HG03378 (cell line): ENCODE measurements around the gene GUCY1A1.
A peak's percentile ranks its signal among the peaks of the same experiment; 100 is the strongest.
"Not testable (repeated sequence)": the region's sequence is repeated elsewhere in the genome, so short reads cannot be mapped to it uniquely, and the experiment has no call there.

ENCODE experiments used
- ATAC-seq: cut with Tn5 transposase; IDR thresholded peaks from one replicate; pipeline ENCODE4 v1.9.1; 2021; ENCODE audit warnings: mild to moderate bottlenecking, moderate library complexity; ENCODE audit not compliant: unreplicated experiment

The GUCY1A1 gene, protein sequence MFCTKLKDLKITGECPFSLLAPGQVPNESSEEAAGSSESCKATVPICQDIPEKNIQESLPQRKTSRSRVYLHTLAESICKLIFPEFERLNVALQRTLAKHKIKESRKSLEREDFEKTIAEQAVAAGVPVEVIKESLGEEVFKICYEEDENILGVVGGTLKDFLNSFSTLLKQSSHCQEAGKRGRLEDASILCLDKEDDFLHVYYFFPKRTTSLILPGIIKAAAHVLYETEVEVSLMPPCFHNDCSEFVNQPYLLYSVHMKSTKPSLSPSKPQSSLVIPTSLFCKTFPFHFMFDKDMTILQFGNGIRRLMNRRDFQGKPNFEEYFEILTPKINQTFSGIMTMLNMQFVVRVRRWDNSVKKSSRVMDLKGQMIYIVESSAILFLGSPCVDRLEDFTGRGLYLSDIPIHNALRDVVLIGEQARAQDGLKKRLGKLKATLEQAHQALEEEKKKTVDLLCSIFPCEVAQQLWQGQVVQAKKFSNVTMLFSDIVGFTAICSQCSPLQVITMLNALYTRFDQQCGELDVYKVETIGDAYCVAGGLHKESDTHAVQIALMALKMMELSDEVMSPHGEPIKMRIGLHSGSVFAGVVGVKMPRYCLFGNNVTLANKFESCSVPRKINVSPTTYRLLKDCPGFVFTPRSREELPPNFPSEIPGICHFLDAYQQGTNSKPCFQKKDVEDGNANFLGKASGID

DNA sequence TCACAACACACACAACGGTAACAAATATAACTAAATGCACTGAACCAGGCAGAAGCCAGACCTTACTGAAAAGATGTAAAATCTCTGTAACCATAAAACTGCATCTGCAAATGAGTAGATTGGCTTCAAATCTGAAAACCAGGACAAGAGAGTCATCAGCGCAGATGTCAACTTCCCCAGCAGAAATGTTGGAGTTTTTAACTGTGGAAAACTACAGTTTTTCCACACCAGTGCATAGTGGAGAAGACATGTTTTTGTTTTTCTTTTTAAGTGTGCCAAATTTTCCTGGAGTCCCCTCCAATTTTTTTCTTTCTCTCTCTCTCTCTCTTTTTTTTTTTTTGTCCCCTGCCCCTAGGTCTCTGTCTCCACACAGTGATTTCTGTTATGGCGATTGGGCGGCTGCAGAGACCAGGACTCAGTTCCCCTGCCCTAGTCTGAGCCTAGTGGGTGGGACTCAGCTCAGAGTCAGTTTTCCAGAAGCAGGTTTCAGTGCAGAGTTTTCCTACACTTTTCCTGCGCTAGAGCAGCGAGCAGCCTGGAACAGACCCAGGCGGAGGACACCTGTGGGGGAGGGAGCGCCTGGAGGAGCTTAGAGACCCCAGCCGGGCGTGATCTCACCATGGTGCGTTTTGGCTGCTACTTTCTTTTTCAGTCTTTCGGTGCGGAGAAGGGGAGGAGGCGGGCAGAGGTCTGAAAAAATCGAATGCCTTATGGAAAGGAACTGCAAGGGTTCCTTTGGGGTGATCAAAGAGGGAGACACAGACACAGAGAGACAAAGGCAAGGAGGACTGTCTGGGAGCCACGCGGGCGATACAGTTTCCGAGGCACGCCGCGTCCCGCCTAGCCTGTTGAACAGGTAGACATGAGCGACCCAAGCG is at the start of gene GUCY1A1:
Gene GUCY1A1 (plus strand): TSS at position 505 of the 878 bp plus-strand sequence. CDS start 30,020 bp downstream, outside the sequence.
- ATAC-seq, result peak; percentile 27

DNA sequence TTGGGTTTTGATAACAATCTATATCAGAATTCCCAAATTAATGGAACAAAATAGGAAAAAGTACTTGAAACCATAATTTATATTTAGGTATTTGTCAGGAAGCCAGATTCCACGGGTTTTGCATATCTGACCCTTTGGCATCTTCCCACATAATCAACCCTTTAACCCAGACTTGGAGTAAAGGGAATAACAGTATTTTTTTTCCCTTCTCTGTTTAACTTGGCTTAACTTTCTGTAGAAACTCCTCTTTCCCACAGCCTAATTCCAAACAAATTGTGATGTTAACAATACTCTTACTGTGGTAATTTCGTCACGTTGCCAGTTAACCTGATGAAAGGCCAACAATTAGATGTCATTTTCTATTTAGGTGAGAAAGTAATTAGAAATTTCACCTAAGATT is 49.4 kb upstream of the GUCY1A1 start:
- no peak for ATAC-seq

DNA sequence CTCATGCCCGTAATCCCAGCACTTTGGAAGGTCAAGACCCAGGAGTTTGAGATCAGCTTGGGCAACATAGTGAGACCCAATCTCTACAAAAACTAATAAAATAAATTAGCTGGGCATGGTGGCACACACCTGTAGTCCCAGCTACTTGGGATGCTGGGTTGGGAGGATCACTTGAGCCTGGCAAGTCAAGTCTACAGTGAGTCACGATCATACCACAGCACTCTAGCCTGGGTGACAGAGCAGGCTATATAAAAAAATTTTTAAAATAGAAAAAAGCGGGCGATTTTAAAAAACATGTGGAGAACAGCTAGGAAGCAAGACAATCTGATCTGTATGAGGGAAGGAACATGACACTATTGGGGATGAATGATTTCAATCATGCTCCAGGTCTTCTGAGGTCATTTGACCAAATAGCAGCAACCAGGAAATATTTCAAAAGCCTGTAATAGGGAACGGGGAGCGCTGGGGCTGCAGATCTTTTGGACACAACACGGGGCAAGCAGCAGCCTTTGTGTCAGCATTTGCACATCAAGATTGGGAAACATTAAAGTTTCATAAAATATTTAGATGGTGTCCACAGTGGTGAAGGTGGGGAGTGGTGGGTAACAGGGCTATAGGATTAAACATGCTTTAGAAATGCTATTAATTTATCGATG is 48.3 kb upstream of the GUCY1A1 start:
- ATAC-seq, result no peak

DNA sequence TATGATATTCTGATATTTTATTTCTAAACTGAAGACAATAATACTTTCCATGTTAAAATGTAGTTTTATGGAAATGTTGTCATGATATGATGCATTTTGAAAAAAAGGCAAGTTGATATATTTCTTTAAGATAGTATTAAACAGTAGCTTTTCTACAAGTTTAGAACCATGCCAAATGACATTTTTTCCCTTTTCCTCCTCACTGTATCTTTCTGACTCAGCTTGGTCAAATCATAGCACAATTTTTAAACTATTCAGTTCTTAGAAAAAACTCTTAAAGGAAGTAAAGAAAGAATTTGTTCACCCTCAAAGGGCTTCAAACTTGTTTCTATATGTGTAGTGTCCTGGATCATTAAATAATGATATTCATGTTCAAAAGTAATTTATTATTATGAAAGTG is 46.0 kb upstream of the GUCY1A1 start:
- ATAC-seq, result no peak

DNA sequence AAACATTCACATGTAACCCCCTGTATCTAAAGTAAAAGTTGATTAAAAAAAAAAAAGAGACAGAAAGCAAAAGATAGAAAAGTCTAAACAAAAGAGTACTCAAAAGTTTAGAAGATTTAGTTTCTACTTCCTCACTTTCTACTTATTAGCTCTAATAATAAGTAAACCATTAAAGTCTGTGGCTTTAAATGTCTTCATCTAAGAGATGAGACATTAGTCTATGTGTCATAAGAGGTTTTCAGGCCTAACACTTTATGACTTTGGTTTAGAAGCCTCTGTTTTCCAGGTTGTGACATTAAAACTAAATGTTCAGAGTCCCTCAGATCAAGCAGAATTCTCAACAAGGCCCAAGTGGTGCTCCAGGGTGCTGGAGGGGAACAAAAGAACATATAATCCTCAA is 42.2 kb upstream of the GUCY1A1 start:
- peak; percentile 99 for ATAC-seq

DNA sequence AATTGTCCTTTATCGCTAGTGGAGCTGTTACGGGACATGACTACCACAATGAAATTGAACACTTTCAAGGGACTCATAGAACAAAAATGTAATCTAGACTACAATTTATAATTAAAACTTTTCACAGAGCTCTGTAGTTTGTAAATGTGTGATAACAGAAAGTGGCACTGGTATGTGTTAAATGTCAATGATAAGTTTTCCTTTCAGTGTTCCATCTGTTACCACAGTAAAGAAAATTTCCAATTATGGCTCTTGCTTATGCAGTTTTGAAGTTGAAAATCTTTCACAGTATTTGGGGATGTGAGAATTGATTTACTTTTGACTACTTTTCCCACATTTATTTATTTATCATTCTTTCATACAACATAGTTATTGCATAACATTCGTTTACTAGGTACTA is 40.1 kb upstream of the GUCY1A1 start:
- no peak for ATAC-seq

DNA sequence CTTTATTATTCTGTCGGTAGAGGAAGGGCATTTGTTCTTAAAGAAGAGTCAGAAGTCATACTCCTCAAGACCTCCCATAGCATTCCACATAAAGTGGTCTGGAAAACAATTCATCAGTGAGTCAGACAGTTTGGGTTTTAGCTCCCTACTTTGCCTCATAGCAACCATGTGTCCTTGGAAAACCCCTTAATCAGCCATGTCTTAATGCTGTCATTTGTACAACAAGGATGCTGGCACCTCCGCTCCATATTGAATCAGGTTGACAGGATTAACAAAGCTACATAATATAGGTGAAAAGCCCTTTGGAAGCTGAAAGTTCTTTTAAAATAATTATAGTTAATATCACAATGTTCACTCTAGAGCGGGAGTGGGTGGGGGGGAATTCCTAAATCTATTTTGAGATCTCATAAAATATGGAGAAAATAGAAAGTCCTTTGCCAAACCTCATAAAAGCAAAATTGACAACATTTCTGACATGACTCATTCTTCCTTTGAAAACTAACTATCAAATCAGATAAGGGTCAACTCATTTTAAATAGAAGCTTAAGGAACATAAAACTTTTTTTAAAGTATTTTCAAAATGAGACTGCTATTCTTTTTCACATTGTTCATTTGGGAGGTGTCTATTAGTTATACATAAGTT is 37.3 kb upstream of the GUCY1A1 start:
- ATAC-seq, result no peak

DNA sequence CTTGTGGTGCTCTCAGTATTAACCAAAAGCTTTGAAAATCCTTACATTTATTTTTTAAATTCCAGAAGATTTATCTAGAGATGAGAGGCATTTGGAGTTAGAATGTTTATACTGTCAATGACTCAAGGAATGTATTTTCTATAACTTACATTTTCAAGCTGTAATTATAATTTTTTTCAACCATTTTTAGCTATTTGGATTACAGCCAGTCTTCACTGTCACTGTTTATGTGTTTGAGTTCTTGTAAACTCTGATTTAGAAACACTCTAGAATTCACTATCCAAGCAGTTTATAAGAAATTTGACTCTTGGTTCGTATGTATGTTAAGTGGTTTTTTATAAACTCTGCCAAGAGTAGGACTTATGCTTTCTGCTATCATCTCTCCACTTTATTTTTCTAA is 36.7 kb upstream of the GUCY1A1 start:
- no peak for ATAC-seq

DNA sequence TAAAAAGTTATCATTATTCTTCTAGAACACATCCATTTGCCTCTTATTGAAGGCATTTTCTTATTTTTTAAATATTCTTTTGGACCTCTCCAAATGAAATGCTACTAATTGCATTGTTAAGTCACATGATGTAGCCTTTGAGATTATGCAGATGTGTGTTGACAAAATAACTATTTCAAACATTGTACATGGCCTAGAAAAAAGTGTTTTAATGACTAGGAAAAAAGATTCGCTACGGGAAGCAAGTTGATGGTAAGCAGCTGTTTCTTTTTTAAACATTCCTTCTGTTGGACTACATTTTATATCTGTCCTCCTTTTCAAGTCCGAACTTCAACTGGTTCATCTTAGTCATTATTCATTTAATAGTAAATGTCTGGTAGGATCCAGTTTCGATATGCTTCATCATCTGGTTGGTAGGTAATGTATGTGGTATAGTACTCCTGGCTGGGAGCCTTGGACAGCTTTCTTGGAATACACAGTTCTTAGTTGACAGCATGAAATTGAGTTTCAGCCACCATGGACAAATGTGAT is 34.3 kb upstream of the GUCY1A1 start:
- ATAC-seq, result no peak

DNA sequence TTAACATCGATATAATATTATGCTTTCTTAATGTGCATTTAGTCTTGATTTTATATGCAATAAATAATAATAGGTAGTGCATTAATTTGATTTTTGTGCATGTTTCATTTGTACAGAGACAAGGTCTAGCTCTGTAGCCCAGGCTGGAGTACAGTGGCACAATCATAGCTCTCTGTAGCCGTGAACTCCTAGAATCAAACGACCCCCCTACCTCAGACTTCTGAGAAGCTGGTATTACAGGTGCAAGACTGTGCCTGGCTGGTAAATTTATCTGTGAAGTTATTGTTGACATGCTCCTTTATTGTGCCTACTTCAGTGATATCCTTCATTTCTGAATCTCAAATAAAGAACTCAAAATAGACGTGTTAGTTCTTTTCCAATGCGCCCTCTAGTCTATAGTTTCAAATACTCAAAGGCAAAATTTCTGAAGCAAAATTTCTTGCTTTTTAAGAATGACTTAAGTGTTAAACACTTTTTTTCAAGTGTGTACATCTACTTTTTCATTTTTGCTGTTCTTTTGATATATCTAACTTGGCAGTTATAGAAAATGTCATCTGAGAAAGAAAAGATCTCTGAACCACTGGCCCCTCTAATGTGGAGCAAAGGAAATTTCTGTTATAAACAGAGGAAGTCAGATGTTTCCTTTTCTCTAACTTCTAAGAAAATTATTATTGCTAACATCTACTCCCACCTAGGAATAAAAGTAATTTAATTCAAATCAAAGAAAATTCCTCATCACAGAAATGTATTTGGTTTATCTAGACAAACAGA is 28.3 kb upstream of the GUCY1A1 start:
- ATAC-seq, result no peak

DNA sequence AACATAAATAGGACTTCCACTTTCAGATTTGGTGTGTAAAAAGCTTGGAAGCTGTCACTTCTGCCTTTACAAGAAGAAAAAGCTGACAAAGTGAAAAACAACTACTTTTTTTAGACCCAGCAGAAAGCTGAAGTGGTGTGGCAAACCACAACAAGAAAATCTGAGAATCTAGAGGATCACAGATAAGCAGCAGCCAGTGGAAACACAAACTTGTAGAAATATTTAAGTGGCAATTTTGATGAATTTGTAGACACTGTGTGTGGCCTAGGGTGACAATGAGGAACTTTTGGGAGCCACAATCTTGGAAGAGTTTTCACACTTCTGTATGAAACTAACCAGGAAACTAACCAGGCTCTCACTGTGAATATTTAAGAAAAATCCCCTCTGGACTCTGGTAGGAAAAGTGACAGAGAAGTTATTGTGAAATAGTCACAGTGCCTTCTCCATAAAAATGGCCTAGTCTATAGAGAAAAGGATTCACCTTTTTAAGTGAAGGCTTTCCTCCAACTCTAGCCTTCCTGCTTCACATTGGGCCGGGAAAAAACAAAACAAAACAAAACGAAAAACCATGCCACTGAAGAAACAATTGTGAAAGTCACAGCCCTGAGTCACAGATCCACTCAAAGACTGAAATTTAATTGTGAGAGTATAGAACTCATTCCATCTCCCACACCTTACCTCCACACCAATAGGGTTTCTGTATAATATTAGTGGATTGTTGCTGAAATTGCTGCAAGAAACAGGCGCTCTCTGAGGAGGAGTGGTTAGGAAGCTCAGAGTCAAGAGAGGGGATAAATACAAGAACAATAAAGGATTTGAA is 26.7 kb upstream of the GUCY1A1 start:
- peak; percentile 94 for ATAC-seq

DNA sequence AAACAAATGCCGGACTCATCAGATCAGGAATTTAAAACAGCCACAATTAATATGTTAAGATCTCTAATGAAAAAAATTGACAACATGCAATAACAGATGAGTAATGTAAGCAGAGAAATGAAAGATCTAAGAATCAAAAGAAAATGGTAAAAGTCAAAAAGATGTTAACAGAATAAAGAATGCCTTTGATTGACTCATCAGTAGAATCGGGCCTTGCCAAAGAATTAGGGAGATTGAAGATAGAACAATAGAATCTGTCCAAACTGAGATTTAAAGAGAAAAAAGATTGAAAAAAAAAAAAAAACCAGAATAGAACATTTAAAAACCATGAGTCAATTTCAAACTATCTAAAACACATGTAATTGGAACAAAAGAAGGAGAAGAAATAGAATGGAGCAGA is 25.9 kb upstream of the GUCY1A1 start:
- no peak for ATAC-seq

DNA sequence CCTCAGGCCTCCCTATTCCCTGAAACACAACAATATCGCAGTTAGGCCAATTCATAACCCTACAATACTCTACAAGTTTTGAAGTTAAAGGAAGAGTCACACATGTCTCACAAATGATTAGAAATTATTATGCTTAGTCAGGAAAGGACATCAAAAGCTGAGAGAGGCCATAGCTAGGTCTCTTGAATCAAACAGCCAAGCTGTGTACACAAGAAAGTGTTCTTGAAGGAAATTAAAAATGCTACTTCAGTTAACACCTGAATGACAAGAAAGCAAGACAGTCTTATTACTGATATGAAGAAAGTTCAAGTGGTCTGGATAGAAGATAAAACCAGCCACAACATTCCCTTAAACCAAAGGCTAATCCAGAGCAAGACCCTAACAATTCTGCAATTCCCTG is 23.6 kb upstream of the GUCY1A1 start:
- ATAC-seq, result no peak

DNA sequence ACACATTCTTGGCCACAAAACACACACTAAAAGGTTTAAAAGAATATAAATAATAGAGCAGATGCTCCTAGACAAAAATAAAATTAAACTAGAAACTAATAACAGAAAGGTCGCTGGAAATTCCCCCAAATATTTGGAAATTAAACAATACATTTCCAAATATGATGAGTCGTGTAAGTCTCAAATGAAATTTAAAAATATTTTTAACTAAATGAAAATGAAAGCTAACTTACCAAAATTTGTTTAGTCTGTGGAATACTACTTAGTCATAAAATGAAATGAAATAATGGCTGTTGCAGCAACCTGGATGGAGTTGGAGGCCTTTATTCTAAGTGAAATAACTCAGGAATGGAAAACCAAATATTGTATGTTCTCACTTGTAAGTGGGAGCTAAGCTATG is 20.6 kb upstream of the GUCY1A1 start:
- ATAC-seq, result no peak

DNA sequence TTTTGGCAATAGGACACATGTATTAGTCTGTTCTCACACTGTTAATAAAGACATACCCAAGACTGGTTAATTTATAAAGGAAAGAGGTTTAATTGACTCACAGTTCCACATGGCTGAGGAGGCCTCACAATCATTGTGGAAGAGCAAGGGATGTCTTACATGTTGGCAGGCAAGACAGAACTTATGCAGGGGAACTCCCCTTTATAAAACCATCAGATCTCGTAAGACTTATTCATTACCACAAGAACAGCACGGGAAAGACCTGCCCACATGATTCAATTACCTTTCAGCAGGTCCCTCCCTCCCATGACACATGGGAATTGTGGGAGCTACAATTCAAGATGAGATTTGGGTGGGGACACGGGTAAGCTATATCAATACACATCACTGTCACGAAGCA is 15.9 kb upstream of the GUCY1A1 start:
- ATAC-seq, result not testable (repeated sequence)

DNA sequence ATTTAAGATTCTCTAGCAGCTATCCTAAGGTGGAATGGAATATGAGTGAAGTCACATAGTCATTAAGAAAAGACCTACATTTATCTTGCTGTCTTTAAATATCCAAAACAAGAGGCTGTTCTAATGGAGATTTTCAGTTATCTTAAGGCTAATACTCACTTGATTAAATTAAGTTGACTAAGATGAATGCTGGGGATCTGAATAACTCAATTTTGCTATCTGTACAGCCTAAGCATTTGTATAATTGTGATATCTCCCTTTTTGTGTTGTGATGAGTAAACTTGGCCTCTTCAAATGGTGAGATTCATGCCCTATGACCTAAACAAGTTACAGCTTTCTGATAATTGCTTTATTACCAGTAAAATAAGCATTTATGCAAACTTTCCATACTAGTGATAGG is 13.6 kb upstream of the GUCY1A1 start:
- no peak for ATAC-seq

DNA sequence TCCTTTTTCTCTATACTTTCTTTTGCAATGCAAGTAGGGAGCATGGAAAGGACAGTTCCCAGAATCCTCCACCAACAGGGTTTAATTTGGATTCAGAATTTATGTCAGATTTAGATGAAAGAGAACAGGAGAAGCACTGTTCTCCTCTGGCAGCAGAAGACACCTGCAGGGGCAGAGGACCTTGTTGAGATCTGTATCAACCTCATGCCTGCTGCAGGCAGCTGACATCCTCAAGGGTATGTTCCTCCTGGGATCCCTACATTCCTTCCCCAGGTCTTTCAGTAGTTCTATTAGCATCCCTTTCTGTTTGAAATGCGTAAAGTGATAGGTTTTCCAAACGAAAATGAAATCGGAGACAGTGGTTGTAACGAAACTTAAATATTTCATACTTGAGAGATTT is 10.6 kb upstream of the GUCY1A1 start:
- ATAC-seq, result no peak

DNA sequence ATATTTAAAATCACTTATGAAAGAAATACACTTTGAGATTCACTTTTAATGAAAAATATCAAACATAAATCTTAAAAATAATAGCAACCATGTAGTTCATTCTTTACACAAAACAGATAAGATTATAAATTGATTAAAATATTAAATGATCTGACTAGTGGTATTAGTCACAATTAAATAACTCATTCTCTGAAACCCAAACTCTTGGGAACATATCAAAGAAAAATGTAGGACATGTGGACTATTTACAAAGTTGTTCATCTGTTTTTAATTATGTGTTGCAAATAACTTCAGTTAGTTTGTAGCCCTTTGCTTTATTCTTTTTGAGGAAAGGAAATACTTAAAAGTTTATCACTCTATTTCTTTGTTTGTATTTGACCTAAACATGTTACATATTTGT is 9.5 kb upstream of the GUCY1A1 start:
- ATAC-seq, result no peak
